ENCODE measurements around the gene VRTN.

The VRTN gene

DNA sequence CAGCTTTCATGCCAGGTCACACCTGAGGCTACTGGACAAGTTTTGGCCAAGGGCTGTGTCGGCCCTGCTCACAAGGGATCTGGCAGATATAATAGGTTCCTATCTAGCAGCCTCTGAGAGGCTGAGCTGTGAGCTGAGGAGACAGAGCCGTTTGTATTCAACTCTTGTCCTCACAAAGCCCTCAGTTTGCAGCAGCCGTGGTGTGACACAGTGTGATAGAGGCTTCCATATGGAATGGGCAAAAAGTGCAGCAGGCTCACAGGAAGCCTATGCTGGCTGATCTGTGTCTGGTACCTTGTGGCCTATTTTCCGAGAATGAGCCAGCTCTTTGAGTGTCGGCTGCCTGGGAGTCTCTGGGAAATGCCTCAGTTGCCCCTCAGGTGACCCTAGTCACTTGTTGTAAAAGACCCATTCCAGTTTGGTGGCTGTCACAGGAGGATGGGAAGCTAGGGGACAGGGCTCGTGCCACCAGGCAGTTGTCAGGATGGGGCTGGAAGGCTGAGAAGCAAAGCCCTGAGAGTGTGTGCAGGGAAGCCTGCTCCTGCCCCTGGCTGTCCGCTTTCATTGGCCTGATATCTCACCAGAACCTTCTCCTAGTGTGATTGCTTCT is 16.1 kb downstream of the VRTN start:
- Histone ChIP-seq H3K4me1 (ENCODE audit: control insufficient read depth, low read length) (no peaks in the 10 kb centered on the region), H3K79me2 (ENCODE audit: control insufficient read depth, low read length) (no peaks in the 10 kb centered on the region), H3K36me3 (ENCODE audit: control insufficient read depth, low read length) (no peaks in the 10 kb centered on the region), H3K4me3 (ENCODE audit: low read length) (no peak overlapping the region), H3K4me2 (ENCODE audit: low read length) (no peak overlapping the region), H3K9me2 (replicated peaks; ENCODE audit: control insufficient read depth, low read length) (no peaks in the 10 kb centered on the region), H3K27me3 (ENCODE audit: control insufficient read depth, low read length) (peaks cover 4% of the 10 kb centered on the region; the same call in 1 of the 2 replicates), H3K27ac (ENCODE audit: low read depth, low read length) (no peak overlapping the region), H3K9me3 (ENCODE audit: control insufficient read depth, insufficient read depth, low read length) (no peaks in the 10 kb centered on the region), H4K20me1 (ENCODE audit: control insufficient read depth, insufficient read depth, low read depth, low read length) (no peaks in the 10 kb centered on the region), H3F3A (ENCODE audit: control insufficient read depth, insufficient read depth) (no peaks in the 10 kb centered on the region)
- TF ChIP-seq CTCF (IDR thresholded peaks at IDR 0.05; ENCODE audit: low read depth, low read length, poor library complexity, severe bottlenecking) (no peak), EZH2phosphoT487 (IDR thresholded peaks at IDR 0.05; ENCODE audit: borderline replicate concordance, low read length) (no peak)

DNA sequence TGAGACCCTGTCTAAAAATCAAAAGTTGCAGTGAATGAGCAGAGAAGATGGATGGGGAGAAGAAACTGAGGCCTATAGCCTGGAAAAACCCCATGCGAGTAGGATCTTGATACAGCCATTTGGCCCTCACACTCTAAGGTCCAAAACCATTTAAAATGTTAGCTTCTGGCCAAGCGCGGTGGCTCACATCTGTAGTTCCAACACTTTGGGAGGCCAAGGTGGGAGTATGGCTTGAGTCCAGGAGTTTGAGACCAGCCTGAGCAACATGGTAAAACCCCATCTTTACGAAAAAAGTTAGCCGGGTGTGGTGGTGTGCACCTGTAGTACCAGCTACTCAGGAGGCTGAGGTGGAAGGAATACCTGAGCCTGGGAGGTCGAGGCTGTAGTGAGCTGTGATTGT is 19.8 kb downstream of the VRTN start:
- H3K36me3 ChIP-seq (ENCODE audit: control insufficient read depth, low read length), result no peaks in the 10 kb centered on the region
- peaks cover under 1% of the 10 kb centered on the region; the same call in 1 of the 2 replicates for H3K27me3 ChIP-seq (ENCODE audit: control insufficient read depth, low read length)
- no peak for TF ChIP-seq EZH2phosphoT487 (IDR thresholded peaks at IDR 0.05; ENCODE audit: borderline replicate concordance, low read length)
- TF ChIP-seq CTCF (IDR thresholded peaks at IDR 0.05; ENCODE audit: low read depth, low read length, poor library complexity, severe bottlenecking), result no peak
- H3K9me2 ChIP-seq (replicated peaks; ENCODE audit: control insufficient read depth, low read length), result no peaks in the 10 kb centered on the region
- H3K4me1 ChIP-seq (ENCODE audit: control insufficient read depth, low read length), result no peaks in the 10 kb centered on the region
- no peaks in the 10 kb centered on the region for H4K20me1 ChIP-seq (ENCODE audit: control insufficient read depth, insufficient read depth, low read depth, low read length)
- H3K79me2 ChIP-seq (ENCODE audit: control insufficient read depth, low read length), result no peaks in the 10 kb centered on the region
- H3K4me3 ChIP-seq (ENCODE audit: low read length), result no peak overlapping the region
- no peaks in the 10 kb centered on the region for H3K9me3 ChIP-seq (ENCODE audit: control insufficient read depth, insufficient read depth, low read length)
- H3K4me2 ChIP-seq (ENCODE audit: low read length), result no peak overlapping the region
- no peaks in the 10 kb centered on the region for H3F3A ChIP-seq (ENCODE audit: control insufficient read depth, insufficient read depth)
- no peak overlapping the region for H3K27ac ChIP-seq (ENCODE audit: low read depth, low read length)

DNA sequence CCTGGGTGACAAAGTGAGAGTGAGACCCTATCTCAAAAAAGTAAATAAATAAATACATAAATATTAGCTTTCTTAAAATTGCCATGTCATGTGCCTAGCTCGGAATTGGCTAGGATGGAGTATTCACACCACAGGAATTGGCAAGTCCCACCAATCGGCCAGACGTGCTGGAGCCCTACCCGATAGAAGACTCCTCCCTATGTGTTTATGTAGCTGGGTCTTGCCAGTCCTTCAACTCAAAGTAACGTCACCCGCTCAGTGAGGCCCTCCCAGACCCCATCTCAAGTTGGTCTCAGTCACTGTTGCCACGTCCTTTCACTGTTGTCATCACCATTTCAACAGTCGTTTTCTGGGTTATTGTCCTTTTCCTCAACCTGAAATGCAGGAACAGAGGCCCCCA is 20.2 kb downstream of the VRTN start:
- Histone ChIP-seq H3K36me3 (ENCODE audit: control insufficient read depth, low read length) (no peaks in the 10 kb centered on the region), H3K4me1 (ENCODE audit: control insufficient read depth, low read length) (no peaks in the 10 kb centered on the region), H3K9me2 (replicated peaks; ENCODE audit: control insufficient read depth, low read length) (no peaks in the 10 kb centered on the region), H3K9me3 (ENCODE audit: control insufficient read depth, insufficient read depth, low read length) (no peaks in the 10 kb centered on the region), H3K4me2 (ENCODE audit: low read length) (no peak overlapping the region), H3K27me3 (ENCODE audit: control insufficient read depth, low read length) (no peaks in the 10 kb centered on the region), H3K79me2 (ENCODE audit: control insufficient read depth, low read length) (no peaks in the 10 kb centered on the region), H3K4me3 (ENCODE audit: low read length) (no peak overlapping the region), H3F3A (ENCODE audit: control insufficient read depth, insufficient read depth) (no peaks in the 10 kb centered on the region), H3K27ac (ENCODE audit: low read depth, low read length) (no peak overlapping the region), H4K20me1 (ENCODE audit: control insufficient read depth, insufficient read depth, low read depth, low read length) (no peaks in the 10 kb centered on the region)
- TF ChIP-seq CTCF (IDR thresholded peaks at IDR 0.05; ENCODE audit: low read depth, low read length, poor library complexity, severe bottlenecking), result no peak
- TF ChIP-seq EZH2phosphoT487 (IDR thresholded peaks at IDR 0.05; ENCODE audit: borderline replicate concordance, low read length), result no peak
